ENCODE measurements around the gene HSPA9. TPM values are rescaled to one million over a fixed set of nuclear protein-coding genes. Genes with fewer than 3 reads are reported as not detected.

The HSPA9 gene
- total and polyA plus RNA-seq, 2 of the 8 experiments (the other 6 are each of a cell fraction or from before 2014, with no cell fraction given), result 191 to 395 TPM

DNA sequence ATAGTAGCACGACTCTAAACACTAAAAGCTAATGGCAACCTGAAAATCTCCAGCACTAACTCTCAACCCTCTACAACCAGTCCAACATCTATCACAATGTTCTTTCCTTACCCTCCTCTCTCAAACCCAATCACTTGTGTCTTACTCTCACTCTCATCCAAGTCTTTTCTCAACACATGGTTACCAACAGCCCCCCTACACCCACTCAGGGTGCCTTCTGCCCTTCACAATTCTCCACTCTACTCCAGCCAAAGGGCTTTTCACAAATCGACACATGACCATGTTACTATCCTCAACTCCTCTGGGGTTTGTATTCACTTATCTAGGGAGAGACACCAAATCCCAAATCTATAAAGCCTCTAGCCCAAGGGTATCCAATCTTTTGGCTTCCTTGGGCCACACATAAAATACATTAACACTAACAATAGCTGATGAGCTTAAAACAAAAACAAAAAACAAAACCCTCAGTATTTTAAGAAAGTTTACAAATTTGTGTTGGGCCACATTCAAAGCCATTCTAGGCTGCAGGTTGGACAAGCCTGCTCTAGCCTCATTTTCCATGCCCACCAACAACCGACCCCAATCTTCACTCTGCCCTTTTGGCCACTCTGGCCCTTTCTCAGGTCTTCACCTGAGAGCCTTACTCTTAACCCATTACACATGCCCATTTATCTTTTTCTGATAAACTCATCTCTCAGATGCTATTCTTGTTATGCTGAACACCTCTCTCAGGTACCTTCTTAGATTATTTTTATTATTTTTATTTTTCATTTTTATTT lies 11.7 kb downstream of the HSPA9 start:
- no peak for DNase-seq (ENCODE audit: low read depth in 1 of 2, low spot score in 2 of 2)
- no peak overlapping the region for H2AK5ac ChIP-seq (ENCODE audit: low read depth, low read length)
- ChIA-PET CTCF (ENCODE audit: partially characterized antibody) (interaction anchor here (1.1 to 2.0 kb wide), 2 partner anchors 12 to 16 kb away, joined by 4 to 5 read pairs; no protein-coding TSS in a partner anchor), POLR2A (ENCODE audit: partially characterized antibody) (interaction anchor here (0.6 to 26.9 kb wide), 8 partner anchors 3 to 785 kb away, joined by 3 to 1018 read pairs (median 3); partner anchors contain the start of genes ETF1 and HSPA9)
- H3K27me3 ChIP-seq (replicated peaks in 1 of 4; ENCODE audit: control insufficient read depth in 3 of 4, extremely low read depth in 1 of 4, insufficient read depth in 3 of 4, low read length in 3 of 4), result no peaks in the 10 kb centered on the region
- no peak for FAIRE-seq
- H4K91ac ChIP-seq (replicated peaks; ENCODE audit: insufficient read length, low read length), result no peak overlapping the region
- no peaks in the 10 kb centered on the region for H3K23me2 ChIP-seq (ENCODE audit: low read depth, low read length)
- peaks cover 3% of the 10 kb centered on the region for H3K79me1 ChIP-seq (ENCODE audit: low read depth, low read length)
- H3K4ac ChIP-seq (replicated peaks; ENCODE audit: insufficient read length, low read depth, low read length), result no peak overlapping the region
- H3K14ac ChIP-seq (ENCODE audit: insufficient read length), result no peak overlapping the region
- H2BK12ac ChIP-seq (ENCODE audit: low read depth, low read length), result no peak overlapping the region
- H3K9ac ChIP-seq (replicated peaks in 1 of 4; ENCODE audit: extremely low read depth in 1 of 4, low read depth in 3 of 4, low read length in 3 of 4), result no peak overlapping the region
- H3K27ac ChIP-seq (ENCODE audit: low read depth, low read length), result no peak overlapping the region
- no peak overlapping the region for H4K5ac ChIP-seq (ENCODE audit: insufficient read length, low read depth, low read length)
- no peak overlapping the region for H2BK5ac ChIP-seq (ENCODE audit: low read depth, low read length)
- no peak overlapping the region for H2BK120ac ChIP-seq (replicated peaks; ENCODE audit: low read depth, low read length)
- peaks cover 42 to 96% (median 79%) of the 10 kb centered on the region in 4 experiments for H3K36me3 ChIP-seq (ENCODE audit: control insufficient read depth in 2 of 4, insufficient read depth in 4 of 4, low read length in 3 of 4)
- no peak overlapping the region for H3K56ac ChIP-seq (replicated peaks; ENCODE audit: insufficient read length, low read depth, low read length)
- peaks cover 9 to 14% of the 10 kb centered on the region in 2 experiments for H4K20me1 ChIP-seq (replicated peaks in 1 of 2; ENCODE audit: control insufficient read depth in 1 of 2, insufficient read depth in 2 of 2, low read length in 2 of 2)
- no peaks in the 10 kb centered on the region for H3K4me1 ChIP-seq (replicated peaks in 1 of 4; ENCODE audit: control insufficient read depth in 3 of 4, insufficient read depth in 4 of 4, low read length in 3 of 4)
- no peak overlapping the region for H2BK15ac ChIP-seq (ENCODE audit: low read length)
- no peak overlapping the region for H2BK20ac ChIP-seq (ENCODE audit: low read length)
- no peak overlapping the region for H3K4me3 ChIP-seq (ENCODE audit: extremely low read depth in 1 of 4, insufficient read depth in 2 of 4, low read depth in 3 of 4, low read length in 4 of 4)
- 89% methylated on average over 3 of the region's 3 CpGs; no CpG with 5 or more reads in 1 of the 2 experiments for WGBS, 2 experiments (ENCODE audit: extremely low coverage in 1 of 2, insufficient coverage in 1 of 2, insufficient read length in 1 of 2, insufficient replicate concordance in 2 of 2, low coverage in 1 of 2, low lambda C conversion rate in 2 of 2, missing lambda C conversion rate in 1 of 2)
- H3K4me2 ChIP-seq (ENCODE audit: insufficient read depth in 1 of 2, low read depth in 2 of 2, low read length in 2 of 2), result no peak overlapping the region
- no peak overlapping the region for H3K18ac ChIP-seq (ENCODE audit: extremely low read depth, low read length)
- H3K9me3 ChIP-seq (ENCODE audit: insufficient read depth in 2 of 2, low read depth in 1 of 2, low read length in 1 of 2), result no peaks in the 10 kb centered on the region
- H3K23ac ChIP-seq (ENCODE audit: insufficient read length), result no peak overlapping the region
- no peak overlapping the region for H4K8ac ChIP-seq (ENCODE audit: extremely low read depth, insufficient read depth, low read length)
- no peak overlapping the region for H2AFZ ChIP-seq (ENCODE audit: low read length)
- peaks cover 0 to 70% of the 10 kb centered on the region in 2 experiments; a peak in 2 of 4 replicates for H3K79me2 ChIP-seq (ENCODE audit: control insufficient read depth in 1 of 2, insufficient read depth in 2 of 2, low read length in 2 of 2)
- TF ChIP-seq, protein P1, sequence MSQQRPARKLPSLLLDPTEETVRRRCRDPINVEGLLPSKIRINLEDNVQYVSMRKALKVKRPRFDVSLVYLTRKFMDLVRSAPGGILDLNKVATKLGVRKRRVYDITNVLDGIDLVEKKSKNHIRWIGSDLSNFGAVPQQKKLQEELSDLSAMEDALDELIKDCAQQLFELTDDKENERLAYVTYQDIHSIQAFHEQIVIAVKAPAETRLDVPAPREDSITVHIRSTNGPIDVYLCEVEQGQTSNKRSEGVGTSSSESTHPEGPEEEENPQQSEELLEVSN (IDR thresholded peaks at IDR 0.05), result no peak
- TF ChIP-seq TBP (IDR thresholded peaks at IDR 0.05; ENCODE audit: low read depth, low read length) (no peak), HDAC6 (IDR thresholded peaks at IDR 0.05; ENCODE audit: low read depth, low read length) (no peak), ATF2 (IDR thresholded peaks at IDR 0.05; ENCODE audit: low read length) (no peak), HDAC2 (IDR thresholded peaks at IDR 0.05; ENCODE audit: borderline replicate concordance in 1 of 2, low read depth in 2 of 2, low read length in 2 of 2) (no peak), CBX5 (IDR thresholded peaks at IDR 0.05; ENCODE audit: low read depth, low read length) (no peak), NANOG (IDR thresholded peaks at IDR 0.05; ENCODE audit: insufficient read depth, low read depth, low read length, poor library complexity, severe bottlenecking) (no peak), BRCA1 (IDR thresholded peaks at IDR 0.05; ENCODE audit: low read depth, low read length) (no peak), TCF12 (IDR thresholded peaks at IDR 0.05; ENCODE audit: low read depth, low read length) (no peak)
